Nucleus accumbens (tissue), 56 donors: ENCODE measurements around the gene FEZF2.

Experiments
- DNase-seq, 56 donors: peaks; one replicate each; lab custom pipeline; 2025; lab: John Stamatoyannopoulos, UW

The FEZF2 gene

DNA sequence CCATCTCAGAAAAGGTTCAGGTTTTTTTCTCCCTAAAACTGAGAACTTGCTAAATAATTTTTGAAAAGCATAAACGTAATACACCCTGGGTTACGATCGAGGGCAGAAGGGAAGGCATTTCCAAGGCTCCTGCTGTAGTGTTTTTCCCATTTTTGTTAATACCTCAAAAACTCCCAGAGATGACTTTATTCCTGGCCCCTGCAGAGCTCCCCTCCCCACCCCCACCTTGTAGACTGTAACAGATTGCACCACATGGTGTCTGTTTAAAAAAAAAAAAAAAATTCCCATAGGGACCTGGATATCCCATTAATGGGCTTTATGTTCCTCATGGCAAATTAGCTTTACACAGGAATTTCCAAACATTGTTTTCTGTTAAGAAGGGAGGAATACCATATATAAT is 38.2 kb downstream of the FEZF2 start:
- DNase-seq, result no peak

DNA sequence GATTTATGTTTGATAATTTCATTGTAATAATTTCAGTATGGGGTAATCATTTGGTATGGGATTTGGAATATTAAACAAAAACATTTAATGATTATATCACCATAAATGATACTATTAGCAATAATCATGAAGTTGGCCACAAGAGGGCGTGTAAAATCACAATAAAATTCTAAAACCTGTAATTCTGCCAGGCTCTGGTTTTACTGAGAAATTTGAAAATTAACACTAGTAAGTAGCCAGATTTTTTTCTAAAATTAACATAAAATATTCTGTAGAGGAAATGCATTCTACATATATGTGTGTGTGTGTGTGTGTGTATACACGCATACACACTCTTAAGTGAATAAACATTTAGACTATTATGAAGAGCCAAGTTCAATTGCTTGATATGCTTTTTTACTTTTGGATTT is 40.5 kb downstream of the FEZF2 start:
- DNase-seq, result peak in 2 of 56 donors; percentile 1 to 22

DNA sequence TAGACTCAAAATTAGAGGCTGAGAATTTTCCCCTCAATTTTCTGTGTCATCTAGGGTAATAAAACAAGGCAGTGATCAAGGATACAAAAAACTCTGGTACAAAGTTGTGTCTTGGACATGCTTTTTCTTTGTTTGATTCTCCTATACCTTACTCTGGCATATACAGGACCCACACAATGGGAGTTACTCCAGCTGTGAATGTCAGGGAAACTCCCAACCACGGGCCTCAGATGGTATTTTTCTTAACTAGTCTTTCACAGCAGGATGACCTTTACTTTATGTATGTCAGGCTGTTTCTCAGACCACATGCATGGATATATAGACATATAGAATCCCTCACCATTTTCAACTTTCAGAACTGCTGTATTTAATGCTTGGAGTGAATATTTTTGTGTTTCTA is 41.3 kb downstream of the FEZF2 start:
- DNase-seq, result no peak

DNA sequence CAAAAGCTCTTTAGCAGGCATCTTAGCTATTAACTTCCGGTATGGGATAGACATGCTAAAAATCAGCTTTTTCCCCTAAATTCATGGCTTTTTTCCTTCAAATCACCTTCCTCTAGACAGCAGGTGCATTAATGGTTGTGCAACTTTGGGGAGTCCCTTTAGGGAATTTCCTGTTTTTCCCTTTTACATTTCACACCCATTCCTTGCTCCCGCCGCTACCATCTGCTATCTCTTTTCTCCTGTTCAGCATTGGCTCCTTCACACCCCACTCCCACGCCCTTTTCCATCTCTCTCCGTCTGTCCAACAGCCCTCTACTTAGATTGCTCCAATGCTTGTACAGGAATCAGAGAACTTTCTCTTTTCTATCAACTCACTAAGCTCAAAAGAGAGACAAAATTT is 43.4 kb downstream of the FEZF2 start:
- DNase-seq, result no peak

DNA sequence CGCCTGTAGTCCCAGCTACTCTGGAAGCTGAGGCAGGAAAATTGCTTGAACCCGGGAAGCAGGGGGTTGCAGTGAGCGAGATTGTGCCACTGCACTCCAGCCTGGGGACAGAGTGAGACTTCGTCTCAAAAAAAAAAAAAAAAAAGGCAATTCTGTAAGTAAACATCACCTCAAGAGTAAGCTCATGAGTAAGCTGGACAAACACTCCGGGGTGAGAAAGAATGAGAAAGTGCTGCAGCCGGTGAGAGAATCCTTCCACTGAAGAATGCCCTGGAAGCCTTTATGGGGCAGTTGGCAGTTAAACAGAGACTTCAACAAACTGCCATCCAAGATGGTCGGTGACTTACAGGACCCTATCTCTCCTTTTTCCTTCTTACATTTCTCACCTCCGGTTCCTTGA is 47.5 kb downstream of the FEZF2 start:
- no peak for DNase-seq

DNA sequence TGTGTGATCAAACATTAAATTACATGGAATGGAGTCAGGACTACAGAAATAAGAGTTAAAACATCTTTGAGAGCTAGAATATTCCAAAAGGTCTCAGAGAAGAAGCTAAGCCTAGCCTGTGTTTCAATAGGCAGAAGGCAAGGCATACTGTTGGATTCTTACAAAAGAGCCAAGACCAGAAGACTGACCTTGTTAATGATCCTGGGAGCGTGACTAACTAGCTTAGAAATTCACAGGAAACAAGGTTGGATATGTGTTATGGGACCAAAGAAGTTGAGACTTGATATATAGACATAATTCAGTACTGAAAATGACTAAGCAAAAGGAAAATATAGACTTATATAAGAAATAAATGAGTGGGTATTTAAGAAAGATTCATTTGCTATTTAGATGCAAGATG is 50.1 kb downstream of the FEZF2 start:
- DNase-seq, result no peak
